ENCODE measurements around the gene STXBP1. TPM values are rescaled to one million over a fixed set of nuclear protein-coding genes. Genes with fewer than 3 reads are reported as not detected.

The STXBP1 gene
- total RNA-seq, 4 donors from 2014 or later, result 17.2 to 34.0 (median 19.8) TPM

- WGBS, result 97% methylated on average over 2 of the region's 2 CpGs
- H3K4me1 ChIP-seq, result peaks cover 0 to 15% (median 13%) of the 10 kb centered on the region in 4 donors
- H3K4me3 ChIP-seq, result no peak overlapping the region
- no peaks in the 10 kb centered on the region for H3K36me3 ChIP-seq
- DNase-seq (ENCODE audit: extremely low spot score), result no peak
- H3K27me3 ChIP-seq, result peaks cover 0 to 6% (median 0%) of the 10 kb centered on the region in 4 donors
- no peaks in the 10 kb centered on the region for H3K9me3 ChIP-seq
- TF ChIP-seq CTCF (IDR thresholded peaks at IDR 0.05) (no peak), EP300 (IDR thresholded peaks at IDR 0.05) (no peak), POLR2AphosphoS5 (IDR thresholded peaks at IDR 0.05) (no peak), POLR2A (IDR thresholded peaks at IDR 0.05; ENCODE audit: low read depth) (no peak)
- intact Hi-C loops (cut with DNase I), result no loop called here
- peak overlapping the region; percentile 79 to 88 (median 84) for H3K27ac ChIP-seq (replicated peaks in 1 of 4)
Observed at GRCh38 chr9:127700140-127700539, 88.1 kb downstream of the STXBP1 start.

- 76% methylated on average over 5 of the region's 5 CpGs for WGBS
- intact Hi-C loops (cut with DNase I), result no loop called here
- Histone ChIP-seq H3K4me1 (peaks cover 0 to 15% (median 13%) of the 10 kb centered on the region in 4 donors), H3K27ac (replicated peaks in 1 of 4) (no peak overlapping the region), H3K27me3 (peaks cover 0 to 11% (median 0%) of the 10 kb centered on the region in 4 donors), H3K4me3 (no peak overlapping the region), H3K9me3 (no peaks in the 10 kb centered on the region), H3K36me3 (no peaks in the 10 kb centered on the region)
- no peak for DNase-seq (ENCODE audit: extremely low spot score)
- TF ChIP-seq CTCF (IDR thresholded peaks at IDR 0.05), result no peak
- no peak for TF ChIP-seq EP300 (IDR thresholded peaks at IDR 0.05)
- TF ChIP-seq POLR2A (IDR thresholded peaks at IDR 0.05; ENCODE audit: low read depth), result no peak
- no peak for TF ChIP-seq POLR2AphosphoS5 (IDR thresholded peaks at IDR 0.05)
Observed at GRCh38 chr9:127700594-127701255, 88.6 kb downstream of the STXBP1 start.

- 72% methylated on average over 8 of the region's 9 CpGs for WGBS
- Histone ChIP-seq H3K9me3 (no peaks in the 10 kb centered on the region), H3K4me3 (no peak overlapping the region), H3K27ac (replicated peaks in 1 of 4) (no peak overlapping the region), H3K36me3 (no peaks in the 10 kb centered on the region), H3K27me3 (peaks cover 0 to 15% (median 0%) of the 10 kb centered on the region in 4 donors), H3K4me1 (peaks cover 0 to 20% (median 16%) of the 10 kb centered on the region in 4 donors)
- intact Hi-C loops (cut with DNase I), result no loop called here
- no peak for DNase-seq (ENCODE audit: extremely low spot score)
- no peak for TF ChIP-seq POLR2A (IDR thresholded peaks at IDR 0.05; ENCODE audit: low read depth)
- TF ChIP-seq CTCF (IDR thresholded peaks at IDR 0.05), result no peak
- TF ChIP-seq EP300 (IDR thresholded peaks at IDR 0.05), result no peak
- no peak for TF ChIP-seq POLR2AphosphoS5 (IDR thresholded peaks at IDR 0.05)
Observed at GRCh38 chr9:127703289-127703946, 91.3 kb downstream of the STXBP1 start.

GRCh38 chr9:127705577-127706379, 93.7 kb downstream of the STXBP1 start:
- Histone ChIP-seq H3K4me3 (no peak overlapping the region), H3K36me3 (no peaks in the 10 kb centered on the region), H3K4me1 (peaks cover 0 to 5% (median 2%) of the 10 kb centered on the region in 4 donors), H3K27ac (replicated peaks in 1 of 4) (no peak overlapping the region), H3K27me3 (peaks cover 0 to 15% (median 0%) of the 10 kb centered on the region in 4 donors), H3K9me3 (no peaks in the 10 kb centered on the region)
- intact Hi-C loops (cut with DNase I), result no loop called here
- WGBS, result 73% methylated on average over 7 of the region's 12 CpGs
- DNase-seq (ENCODE audit: extremely low spot score), result no peak
- no peak for TF ChIP-seq POLR2AphosphoS5 (IDR thresholded peaks at IDR 0.05)
- TF ChIP-seq CTCF (IDR thresholded peaks at IDR 0.05), result no peak
- TF ChIP-seq EP300 (IDR thresholded peaks at IDR 0.05), result no peak
- no peak for TF ChIP-seq POLR2A (IDR thresholded peaks at IDR 0.05; ENCODE audit: low read depth)
